Stimulated activated CD8-positive, alpha-beta memory T cell treated with anti-CD3 and anti-CD28 coated beads, Interleukin-4, amount 100 ng/mL, for 24 hours (primary cell): Measurements from ENCODE around the gene KHDRBS2.

Source experiments
- DNase-seq: peaks from one replicate; pipeline ENCODE4 v3.0.0-alpha.2; 2020; ENCODE audit warnings: low read depth

Gene KHDRBS2

DNA sequence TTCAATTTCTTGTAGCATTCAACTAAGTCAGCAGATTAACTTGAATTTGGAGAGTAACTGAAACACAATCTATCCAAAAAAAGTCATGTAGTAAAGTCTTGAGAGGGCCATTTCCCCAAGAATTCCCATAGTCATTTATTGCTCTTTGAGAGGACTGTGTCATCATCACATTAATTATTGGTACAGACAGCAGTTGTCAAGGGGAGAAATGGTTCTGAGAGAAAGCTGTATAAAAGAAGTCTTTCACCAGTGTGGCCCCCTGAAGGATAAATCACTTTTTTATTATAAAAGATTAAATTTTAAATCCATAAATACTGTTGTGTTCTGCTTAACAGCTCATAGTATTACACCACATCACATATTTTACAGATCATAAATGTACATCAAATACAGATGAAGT is 111.5 kb downstream of the KHDRBS2 start:
- no peak for DNase-seq

DNA sequence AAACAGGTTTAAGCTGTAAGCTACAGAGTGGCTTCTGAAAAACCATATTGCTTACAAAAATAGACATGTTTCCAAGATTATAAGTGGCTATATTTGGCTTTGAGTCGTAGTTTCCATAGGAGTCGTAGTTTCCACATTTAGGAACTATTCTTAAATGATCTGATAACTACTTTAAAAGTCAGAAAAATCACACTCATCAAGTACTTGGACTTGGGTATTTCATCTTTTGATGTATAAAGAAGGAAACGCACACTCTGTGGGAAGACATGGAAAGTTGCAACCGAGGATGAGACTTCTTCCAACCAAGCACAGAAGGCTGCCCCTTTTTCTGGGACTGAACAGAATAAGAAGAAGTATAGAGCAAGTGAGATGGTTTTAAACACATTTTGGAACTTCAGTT is 118.3 kb downstream of the KHDRBS2 start:
- DNase-seq = no peak

DNA sequence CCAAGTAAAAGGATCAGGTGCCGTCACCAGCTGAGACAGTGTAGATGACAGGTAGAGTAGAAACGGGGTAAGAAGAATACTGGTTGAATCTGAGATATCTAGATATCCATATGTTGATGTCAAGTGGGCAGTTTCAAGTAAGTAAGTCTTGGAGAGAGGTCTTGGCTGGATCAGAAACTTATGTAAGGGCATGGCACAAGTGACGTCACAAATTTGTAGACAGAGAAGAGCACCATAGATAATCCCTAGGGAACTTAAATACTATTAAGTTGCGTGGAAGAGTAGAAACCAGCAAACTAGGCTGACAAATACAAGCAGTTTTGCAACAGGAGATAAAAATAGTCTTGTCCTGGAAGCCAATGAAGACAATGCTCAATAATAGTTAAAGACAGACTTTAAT is 123.2 kb downstream of the KHDRBS2 start:
- DNase-seq = no peak

- DNase-seq = no peak
Observed at GRCh38 chr6:62152796-62153195, 133.2 kb downstream of the KHDRBS2 start.

DNA sequence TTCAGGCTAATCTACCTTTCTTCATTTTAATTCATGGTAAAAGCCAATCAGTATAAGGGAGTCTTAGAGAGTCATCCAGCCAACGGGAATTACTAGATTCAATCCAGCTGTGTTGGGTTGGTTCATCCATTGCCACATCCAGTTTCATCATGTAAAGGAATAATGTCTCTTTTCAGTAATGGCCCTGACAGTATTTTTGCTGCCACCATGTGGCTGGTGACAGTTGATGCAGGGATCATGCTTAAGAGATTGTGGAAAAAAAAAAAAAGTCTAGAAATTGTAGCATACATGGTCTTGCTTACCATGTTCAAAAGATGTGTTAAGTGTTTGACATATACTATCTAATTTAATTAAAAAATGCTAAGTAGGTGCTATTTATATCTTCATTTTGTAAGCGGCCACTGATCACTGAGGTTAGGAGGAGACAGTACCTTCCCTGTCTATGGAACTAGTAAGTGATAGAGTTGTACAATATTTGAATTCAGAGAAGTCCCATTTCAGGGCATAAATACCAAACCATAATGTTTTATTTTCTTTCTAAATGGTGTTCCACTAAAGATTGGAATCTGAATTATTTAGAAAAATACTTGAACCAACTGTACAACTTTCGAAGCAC is 135.9 kb downstream of the KHDRBS2 start:
- no peak for DNase-seq

DNA sequence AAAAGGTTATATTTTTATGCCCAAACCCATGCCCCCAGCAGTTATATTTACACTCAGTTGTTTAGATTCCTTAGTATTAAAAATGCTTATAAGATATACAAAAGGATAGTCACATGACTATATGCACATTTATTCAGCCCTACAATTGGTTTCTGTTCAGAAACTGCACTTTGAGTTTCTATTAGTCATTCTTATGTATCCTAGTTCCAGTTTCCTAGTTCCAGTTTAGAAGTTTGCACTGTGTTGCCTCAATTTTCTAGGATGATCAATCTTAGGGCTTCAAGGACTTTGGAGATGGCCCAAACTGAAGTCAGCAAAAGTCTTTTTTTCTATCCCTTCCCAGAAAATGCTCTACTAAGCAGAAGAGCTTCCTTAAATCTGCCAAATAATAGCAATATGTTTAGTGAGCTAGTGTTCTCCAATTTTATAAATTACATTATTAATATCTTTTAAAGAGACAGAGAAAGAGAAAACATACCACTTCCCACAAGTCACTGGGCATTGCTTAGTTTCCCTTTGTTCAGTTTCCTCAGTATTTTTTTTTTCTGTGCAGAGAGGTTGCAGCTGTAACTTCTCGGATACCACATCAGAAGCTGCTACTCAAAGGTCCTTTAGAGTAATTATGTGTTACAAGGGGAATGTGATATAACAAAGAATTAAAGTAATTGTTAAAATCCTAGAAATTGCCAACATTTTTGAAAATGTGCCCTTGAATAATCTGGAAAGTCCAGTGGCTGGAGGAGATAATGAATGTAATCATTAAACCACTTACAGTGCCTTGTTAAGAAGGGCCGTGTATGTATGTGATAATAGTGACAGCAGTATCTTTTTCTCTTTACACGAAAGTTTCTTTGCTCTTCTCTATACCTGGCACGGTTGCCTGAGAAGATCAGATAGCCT is 138.8 kb downstream of the KHDRBS2 start:
- DNase-seq = no peak

DNA sequence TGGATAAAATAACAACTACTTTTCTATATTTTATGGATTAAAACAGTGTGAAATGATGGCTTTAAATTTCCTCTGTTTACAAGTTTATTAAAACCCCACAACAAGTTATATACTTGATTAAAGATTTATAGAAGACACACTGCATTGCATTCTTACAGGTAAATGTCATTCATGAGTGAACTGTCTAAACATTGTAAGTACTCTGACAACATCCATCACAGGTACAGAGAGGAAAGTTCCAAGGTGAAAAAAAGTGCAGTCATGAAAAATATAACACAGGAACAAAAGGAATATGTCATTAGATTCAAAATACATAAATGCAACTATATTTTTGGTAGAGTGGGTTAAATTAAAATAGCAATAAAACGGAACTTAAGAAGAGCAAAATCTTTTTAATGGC is 156.9 kb downstream of the KHDRBS2 start:
- no peak for DNase-seq

DNA sequence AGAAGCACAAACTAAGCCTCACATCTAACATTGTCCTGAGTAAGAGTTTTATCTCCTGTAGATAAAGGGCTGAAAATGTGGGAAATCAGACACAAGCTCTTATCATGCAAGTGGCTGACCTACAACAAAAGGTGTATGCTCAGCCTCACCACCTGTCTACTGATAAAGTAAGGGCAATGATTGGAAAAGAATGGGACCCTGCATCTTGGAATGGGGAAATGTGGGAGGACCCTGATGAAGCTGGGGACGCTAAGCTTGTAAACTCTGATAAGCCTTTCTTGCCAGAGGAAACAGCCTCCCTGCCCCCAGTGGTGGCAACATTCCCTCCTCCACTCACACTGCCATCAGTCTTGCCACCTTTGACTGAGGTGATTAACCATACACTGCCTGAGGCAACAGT is 166.6 kb downstream of the KHDRBS2 start:
- DNase-seq = no peak

DNA sequence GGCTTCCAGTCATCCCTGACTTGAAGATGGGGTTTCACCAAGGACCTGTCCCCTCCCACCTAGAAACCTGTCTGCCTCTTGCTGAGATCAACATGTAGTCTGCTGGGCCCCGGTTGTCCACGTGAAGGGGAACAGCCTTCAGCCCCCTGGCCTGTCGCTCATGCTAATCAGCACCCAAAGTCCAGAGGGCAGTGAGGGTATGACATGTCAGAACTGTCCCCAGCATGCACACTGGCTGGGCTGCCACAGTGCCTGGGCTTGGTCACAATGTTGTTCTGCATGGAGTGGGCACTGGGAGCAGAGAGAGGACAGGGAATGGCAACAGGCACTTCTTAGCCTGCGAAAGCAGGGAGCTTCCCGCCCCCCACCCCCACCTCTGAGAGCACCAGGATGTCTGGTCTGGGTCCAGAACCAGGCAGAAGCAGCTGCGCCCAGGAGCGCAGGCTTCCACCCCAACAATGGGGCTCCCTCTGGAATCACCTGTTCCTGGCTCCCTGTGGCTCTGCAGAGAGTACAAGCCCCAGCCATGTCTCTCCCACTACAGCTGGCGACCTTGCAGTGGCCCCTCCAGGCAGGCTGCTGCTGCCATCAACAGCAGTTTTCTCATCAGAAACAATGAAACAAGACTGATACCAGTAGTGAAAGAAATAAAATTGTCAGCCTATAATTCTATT is 182.7 kb downstream of the KHDRBS2 start:
- DNase-seq = no peak

GRCh38 chr6:62102387-62102786 is 183.6 kb downstream of the KHDRBS2 start:
- DNase-seq = no peak

- no peak for DNase-seq
Observed at GRCh38 chr6:62090442-62091229, 195.4 kb downstream of the KHDRBS2 start.

DNA sequence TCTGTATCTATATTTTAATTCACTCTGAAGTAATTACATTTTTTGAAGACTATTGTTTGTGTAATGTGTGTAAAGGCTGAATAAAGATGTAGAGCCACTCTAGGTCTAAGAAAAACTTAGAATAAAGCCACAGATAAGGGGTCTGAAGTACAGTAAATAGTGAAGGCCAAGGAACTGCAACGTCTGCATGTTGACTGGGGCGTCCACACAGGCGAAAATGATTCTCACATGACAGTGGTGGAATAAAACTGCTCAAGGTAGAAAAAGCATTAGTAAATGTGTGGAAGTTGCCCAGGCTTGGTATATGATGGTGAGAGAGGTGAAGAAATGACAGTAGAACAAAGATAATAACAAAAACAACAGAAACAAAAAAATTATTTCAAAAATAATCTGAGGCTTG is 196.2 kb downstream of the KHDRBS2 start:
- no peak for DNase-seq

DNA sequence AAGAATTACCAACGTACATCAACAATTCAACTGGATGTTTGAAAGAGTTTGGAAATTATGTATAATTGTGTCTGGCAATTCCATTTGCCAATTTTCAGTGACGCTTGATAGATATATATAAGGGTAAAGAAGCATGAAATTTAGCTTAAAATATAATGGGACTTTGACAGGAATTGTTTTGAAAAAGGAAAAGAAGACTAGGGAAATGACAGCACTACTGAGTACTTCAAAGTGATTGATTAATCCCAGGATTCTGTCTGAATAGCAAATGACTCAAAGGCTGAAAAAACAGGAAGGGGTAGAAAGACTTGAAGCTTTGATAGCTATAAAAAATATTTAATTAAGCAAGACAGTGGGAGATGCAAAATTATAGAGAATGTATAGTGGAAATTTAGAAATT is 200.0 kb downstream of the KHDRBS2 start:
- no peak for DNase-seq

DNA sequence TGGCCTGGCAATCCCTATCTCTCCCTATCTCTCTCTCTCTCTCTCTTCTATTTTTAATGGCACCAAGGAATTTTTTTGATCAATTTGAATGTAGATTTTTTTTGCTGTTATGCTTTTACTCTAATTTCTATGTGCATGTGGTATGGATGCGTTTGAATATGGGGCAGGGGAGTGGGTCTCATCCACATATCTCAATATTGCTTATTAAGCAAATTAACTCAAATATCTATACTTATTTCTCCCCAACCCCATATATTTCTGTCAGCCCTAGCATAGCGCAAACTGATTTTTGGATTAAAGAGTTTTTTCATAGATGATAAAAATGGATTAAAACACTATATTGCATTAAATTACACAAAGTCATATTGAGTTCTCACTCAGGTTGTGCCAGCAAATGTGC is 210.2 kb downstream of the KHDRBS2 start:
- no peak for DNase-seq

DNA sequence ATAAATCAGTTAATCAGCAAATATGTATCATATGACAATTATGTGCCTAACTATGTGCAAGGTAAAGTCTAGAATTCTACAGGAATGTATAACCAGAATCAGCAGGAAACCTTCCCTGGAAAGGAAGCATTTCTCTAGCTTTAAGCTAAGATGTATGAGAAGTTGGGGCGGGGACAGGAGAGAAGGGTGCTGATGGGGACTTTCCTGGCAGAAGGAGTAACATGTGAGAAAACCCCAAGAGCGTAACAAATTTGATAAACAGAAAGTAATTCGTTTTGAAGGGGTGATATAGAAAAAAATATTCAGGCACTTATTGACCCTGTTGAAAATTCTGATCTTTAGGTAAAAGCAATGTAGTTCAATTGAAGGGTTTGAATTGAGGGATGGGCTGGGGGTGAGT is 226.1 kb downstream of the KHDRBS2 start:
- DNase-seq = no peak

DNA sequence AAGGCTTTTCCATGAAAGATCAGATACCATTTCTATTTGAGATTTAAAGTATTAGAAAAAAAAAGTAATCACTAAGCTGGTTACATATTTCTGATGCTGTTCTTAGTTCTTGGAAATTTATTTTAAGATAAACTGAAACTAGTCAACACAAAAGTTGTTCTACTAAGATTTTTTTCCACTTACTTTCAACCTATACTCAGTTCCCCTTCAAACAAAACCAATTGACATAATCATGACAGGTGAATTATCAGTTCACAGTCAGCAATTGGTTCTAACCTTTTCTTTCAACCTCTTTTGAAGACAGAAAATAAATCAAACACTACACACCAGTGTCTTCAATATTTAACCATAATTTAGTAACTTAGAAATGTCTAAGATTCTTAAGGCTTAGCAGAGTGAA is 228.7 kb downstream of the KHDRBS2 start:
- DNase-seq = no peak

DNA sequence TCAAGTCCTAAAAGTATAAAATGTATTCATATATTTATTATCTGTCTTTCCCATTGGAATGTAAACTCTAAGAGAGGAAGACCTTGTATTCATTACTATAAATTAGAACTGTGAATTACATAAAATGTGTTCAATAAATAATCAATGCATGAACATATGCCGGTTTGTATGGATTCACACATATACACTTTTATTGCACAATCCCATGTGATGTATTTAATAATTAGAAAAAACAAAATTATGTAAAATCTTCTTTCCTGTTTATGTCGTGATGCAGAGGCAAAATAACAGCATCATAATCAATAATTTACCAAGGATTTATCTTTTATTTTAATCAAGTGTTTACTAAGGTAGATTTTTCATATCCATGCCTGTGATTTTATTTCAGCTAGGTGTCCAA is 240.5 kb downstream of the KHDRBS2 start:
- DNase-seq = no peak

DNA sequence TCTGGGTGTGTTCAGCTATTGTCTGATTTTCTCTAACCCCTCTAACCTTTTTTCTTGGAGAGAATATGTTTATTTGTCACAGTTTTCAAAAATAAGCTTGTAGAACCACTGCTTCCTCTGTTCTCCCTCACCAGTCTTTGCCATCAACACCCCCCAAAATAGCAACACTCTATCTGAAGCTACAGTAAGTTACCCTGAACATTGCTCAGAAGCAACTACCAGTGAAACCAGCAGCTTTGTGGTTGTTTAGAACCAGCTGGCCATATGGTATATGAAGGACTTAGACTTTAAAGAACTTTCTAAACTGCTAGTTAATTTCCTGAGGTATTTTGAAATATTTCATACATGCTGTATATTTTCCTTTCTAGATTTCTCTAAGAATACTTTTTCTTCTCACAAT is 242.9 kb downstream of the KHDRBS2 start:
- DNase-seq = no peak

DNA sequence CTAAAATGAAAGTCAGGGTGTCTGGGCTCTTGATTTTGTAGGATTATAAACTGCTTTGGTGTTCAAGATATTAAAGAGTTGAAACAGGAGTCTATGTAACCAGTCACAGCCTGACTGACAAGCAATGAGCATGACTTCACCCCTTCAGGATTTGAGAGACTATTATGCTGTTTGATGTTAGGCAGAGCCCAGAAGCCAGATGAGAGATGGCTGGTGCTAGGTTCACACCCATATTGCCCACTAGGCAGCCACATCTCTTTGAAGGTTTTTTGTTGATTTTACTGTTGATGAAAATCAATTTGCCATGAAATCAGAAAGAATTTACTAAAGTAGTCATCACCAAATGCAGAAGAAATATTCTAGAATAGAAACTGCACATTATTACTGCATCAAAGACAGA is 243.6 kb downstream of the KHDRBS2 start:
- no peak for DNase-seq

DNA sequence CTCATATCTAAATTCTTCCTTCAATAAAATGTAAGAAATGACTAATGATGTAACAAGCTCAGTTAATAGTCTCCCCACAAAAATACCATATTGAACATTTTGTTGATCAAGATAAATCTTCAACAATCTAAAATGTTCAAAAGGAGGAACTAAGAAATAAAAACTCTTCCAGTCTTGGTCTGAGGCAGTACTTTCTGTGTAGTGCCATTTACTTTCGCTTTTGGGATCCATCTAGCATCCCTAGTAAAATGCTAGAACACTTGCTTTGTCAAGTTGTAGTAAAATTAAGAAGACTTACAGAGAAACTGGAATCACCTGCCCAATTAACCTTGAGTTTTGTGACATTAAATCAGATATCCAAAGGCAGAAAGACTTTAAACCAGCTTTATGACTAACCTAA is 246.4 kb downstream of the KHDRBS2 start:
- DNase-seq = no peak

- no peak for DNase-seq
Observed at GRCh38 chr6:62037445-62037844, 248.6 kb downstream of the KHDRBS2 start.

DNA sequence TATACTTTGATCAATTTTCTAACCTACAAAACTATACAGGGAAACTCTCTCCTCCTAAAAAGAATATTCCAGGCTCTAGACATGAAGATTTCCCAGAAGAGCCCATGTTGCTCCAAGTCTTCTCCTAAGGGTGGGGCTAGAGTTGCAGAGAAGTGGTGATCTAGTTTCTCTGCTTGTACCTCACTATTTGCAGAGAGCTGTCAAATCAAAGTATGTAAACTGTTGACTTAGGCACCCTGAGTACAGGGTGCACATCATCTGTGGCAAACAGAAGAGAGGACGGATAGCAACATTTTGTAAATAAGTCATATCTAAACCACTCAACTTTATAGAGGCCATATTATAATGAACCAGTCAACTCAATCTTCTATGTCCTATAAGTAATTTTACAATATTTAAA is 250.1 kb downstream of the KHDRBS2 start:
- no peak for DNase-seq
